EL (cell line): Measurements from ENCODE around the gene CNTNAP5.

ENCODE experiments used
- DNase-seq: peaks from one replicate; pipeline ENCODE4 v3.0.0-alpha.2; 2016

Gene CNTNAP5

DNA sequence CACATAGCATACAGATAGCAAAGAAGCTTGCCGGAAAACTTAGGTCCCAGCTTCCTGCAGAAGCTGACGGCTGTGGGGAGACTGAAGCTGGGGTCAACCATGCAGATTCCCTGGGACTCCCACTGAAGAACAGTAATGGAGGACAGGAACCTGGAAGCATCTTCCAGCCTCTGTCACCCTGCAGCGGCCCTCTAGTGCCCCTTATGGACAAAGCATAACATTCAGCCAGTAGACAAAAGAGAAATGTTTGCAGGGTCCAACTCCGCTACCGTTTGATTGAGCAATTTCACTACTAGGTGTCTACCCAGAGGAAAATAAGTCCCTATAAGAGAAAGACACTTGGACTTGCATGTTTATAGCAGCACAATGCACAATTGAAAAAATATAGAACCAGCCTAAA, 460.6 kb downstream of the CNTNAP5 start:
- DNase-seq: no peak

DNA sequence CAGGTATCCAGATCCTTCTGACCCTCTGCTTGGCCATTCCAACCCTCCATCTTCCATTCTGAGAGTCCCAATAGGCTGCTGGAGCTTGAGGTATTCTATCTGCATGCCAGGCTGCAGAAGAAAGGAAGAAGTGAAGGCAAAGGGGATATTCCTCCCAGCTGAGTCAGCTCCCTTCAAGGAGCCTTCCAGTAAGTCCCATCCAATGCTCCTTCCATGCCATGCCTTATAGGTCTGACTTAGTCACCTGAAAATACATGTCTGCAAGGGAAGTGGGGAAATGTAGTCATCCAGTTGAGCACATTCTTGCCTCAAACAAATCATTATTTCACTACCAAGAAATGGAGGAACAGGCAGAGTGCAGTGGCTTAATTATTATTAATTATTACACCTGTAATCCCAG, 464.6 kb downstream of the CNTNAP5 start:
- no peak for DNase-seq

DNA sequence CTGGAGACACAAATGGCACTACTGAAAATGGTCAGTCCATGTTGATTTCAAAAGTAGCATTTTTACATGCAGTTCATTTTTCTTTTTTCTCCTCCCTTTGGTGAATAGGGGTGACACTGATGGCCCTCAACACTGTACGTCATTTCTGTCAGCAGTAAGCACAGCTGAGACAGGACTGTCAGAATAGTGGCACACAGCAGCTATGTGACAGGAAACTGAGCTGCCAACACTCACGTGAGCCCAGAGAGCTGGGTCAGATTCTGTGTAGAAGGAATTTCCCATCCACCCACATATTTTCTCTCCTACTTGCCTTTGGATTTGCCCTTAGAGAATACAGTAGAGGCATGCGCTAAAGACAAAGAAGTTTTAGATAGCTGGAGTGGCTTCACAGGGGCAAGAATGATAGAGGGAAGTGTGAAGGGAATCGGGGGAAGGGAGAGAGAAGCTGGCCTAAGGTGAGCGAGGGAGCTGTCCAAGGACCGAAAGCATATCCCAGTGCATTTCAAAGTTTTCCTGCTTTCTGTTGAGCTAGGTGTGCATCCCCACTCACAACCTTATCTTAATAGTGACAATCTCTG, 476.6 kb downstream of the CNTNAP5 start:
- no peak for DNase-seq

DNA sequence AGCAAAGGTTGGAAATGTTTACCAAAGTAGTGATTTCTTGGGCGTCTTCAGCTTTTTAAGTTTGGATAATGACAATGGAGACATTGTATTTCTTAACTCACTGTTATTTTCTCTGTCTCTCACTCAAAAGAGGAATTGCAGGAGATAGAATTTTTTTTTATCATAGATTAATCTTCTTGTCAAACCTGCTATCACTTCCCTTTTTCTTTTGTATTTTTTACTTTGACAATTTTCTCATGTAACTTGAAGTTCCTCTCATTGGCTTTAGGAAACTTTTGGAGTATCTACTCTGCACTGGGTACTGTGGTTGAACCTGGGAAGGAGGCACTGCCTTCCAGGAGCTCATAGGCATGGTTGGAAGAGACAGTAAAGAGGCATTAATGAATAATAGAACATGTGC, 489.1 kb downstream of the CNTNAP5 start:
- DNase-seq: no peak

DNA sequence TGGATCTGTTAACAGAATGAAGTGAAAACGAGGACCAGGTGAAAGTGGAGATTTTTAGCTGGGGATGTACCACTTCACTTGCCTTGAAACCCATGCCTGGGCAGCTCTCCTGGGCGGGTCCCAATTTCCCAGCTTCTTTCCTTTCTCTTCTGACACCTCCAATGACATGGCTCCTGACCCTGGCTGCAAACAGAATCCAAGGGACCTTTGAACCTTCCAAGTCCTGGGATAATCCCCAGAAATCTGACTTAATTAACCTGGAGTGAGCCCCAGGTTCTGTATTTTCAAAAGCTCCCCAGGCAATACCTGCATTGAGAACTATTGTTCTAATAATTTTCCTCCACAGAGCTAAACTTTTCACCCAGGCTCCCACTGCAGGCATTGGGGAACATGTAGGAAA, 495.9 kb downstream of the CNTNAP5 start:
- no peak for DNase-seq

DNA sequence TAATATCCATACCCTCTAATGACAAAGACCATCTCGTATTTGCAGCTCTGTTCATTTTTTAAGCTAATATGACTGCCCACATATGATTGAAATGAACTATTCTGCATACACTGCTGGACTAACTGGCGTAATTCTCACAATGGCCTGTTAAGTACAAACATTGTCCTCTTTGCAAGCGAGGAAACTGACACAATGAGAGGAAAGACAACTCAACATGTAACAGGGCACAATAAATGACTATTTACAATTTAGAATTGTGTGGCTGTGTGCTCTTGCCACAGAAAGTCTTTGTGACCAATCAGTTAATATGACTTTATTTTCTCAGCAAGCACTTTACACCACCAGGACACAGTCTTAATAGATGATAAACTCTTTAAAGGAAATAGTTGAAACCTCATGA, 498.0 kb downstream of the CNTNAP5 start:
- DNase-seq: no peak

DNA sequence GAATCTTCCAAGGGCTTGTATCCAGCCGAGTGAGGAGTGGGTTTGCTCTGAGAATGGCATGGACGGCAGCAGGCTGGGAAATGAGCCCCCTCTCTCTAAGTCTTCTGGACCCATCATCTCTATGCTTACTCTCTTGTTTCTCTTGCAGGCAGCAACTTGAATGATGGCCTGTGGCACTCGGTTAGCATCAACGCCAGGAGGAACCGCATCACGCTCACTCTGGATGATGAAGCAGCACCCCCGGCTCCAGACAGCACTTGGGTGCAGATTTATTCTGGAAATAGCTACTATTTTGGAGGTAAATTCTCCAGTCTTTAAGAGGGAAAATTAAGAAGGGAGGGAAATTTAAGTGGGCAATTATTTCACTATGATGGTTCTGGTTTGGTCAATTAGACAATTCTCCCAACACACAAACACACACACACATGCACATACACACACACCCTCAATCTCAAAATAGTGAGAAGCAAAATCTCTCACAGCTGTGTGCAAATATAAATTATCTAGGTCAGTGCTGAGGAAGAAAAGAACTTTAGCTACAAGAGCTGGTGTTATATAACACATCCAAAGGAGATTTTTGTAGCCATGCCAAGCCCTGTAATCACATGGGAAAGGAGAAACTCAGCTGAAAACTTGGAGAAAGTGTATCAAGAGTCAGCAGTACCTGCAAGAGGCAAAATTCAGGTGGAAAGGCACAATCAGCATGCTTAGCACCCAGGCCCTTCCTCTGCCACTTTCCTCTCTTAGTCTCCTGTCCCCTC, 499.2 kb downstream of the CNTNAP5 start:
- no peak for DNase-seq

DNA sequence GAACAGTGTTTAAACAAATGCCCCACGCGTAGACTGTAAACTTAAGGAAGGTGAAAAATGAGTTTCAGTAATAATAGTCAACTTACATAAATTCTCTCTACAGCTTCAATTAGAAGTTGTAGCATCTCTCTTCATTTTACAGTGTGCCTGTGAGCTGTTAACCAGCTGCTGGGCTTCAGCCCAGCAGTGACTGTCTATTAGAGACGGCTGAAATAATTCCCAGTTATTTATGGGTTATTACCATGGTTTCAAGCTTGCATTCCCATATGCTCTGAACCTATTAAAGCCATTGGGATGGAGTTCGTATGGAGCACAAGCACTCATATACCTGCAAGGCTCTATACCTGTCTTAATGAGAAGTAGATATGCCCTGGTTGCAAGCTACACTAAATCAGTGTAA, 501.1 kb downstream of the CNTNAP5 start:
- no peak for DNase-seq

DNA sequence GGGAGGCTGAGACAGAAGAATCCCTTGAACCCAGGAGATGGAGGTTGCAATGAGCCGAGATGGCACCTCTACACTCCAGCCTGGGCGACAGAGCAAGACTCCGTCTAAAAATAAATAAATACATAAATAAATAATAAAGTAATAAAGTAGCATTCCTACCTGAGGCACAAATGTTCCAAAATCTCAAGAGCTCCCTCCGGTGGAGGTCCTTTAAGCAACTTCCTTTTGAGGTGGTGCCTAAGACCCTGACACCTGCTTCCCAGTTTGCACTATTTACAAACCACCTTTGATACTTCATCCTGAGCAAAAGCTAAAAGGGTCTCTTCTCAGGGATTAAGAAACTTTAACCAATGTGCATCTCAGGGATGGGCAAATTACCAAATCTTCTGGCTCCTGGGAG, 505.1 kb downstream of the CNTNAP5 start:
- DNase-seq: no peak

DNA sequence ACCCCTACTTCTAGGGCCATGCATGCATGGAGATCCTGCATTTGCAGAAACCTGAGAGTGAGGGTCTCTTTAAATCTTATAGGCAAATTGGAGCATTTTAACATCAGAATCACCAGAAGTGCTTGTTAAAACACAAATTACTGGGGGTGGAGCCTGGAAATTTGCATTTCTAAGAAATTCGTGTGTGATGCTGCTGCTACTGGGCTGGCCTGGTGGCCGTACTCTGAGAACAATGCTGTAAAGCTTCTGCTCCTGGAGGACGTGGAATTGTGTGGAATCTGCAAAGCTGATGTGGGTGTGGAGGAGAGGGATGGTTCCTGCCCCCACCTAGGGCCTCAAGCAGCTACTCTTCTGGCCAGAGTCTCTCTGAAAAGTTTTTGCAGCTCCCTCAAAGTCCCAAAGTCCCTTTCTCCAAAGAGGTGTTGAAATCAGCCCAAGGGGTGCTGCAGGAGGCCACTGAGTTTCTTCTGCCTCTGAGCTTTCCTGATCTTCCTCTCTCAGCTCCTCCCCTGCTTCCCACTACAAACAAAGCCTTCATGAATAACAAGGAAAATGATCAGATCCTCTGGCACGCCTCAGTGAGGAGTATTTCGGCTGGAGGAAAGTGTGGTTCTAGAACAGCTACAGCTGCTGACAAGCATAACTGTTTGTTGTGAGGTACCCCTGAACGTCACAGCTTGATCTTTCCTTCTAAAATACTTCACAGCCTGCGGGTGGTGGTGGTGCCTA, 508.3 kb downstream of the CNTNAP5 start:
- no peak for DNase-seq

DNA sequence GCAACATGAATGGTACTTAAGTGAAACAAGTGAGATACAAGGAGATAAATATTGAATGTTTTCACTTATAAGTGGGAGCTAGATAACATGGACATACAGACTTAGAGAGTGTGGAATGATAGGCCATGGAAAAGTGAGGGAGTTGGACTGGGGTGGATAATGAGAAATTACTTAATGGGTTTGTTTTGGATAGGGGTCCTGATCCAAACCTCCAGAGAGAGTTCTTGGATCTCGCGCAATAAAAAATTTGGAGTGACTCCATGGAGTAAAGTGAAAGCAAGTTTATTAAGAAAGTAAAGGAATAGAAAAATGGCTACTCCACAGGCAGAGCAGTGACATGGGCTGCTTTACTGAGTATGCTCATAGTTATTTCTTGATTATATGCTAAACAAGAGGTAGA, 508.9 kb downstream of the CNTNAP5 start:
- DNase-seq: no peak

DNA sequence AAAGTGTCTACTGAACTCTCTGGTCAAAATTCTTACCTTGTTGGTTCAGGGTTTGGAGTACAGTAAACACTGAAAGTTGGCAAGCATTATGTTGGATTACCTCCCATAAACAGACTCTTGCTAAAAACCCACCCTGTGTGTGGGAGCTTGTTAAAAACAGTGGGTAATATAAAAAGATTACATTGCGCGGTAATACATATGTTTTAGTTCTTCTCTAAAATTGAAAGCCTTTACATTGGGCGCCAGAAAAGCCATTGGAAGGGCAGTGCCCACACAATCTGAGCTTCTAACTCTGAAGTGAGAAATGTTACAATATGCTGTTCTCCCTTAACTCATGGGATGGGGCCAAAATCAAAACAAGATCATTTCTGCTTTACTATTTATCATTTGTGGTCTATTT, 510.7 kb downstream of the CNTNAP5 start:
- no peak for DNase-seq

DNA sequence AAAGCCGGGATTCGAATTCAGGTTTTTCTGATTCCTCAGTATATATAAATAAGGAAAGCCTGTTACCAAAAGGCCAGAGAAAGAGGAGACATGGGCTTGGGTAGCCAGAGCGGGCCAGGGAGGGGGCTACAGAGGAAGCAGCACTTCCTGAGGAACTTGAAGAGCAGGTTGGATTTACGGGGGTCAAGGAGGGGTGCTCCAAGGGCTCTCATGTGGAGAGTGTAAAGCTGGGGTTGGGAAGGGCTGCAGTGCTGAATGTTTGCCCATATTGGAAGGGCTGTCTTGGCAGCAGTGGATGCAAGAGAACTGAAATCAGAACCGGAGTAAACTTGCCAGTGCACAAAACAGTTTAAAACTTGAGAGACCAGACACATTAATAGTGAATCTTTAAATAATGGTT, 511.5 kb downstream of the CNTNAP5 start:
- DNase-seq: no peak

DNA sequence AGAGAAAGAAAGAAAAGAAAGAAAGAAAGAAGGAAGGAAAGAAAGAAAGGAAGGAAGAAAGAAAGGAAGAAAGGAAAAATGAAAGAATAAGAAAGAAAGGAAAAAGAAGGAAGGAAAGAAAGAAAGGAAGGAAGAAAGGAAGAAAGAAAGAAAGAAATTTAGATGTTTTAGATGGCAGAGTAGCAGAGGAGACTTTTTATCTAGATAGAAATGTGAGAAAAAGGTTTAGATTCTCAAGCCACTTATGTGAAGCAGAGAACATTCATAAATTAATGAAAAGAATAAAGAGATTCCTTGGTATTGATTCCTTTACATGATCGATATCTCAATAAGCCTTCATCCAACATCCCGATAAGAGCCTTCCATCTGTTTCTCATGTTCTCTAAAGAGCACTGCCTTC, 513.5 kb downstream of the CNTNAP5 start:
- no peak for DNase-seq

DNA sequence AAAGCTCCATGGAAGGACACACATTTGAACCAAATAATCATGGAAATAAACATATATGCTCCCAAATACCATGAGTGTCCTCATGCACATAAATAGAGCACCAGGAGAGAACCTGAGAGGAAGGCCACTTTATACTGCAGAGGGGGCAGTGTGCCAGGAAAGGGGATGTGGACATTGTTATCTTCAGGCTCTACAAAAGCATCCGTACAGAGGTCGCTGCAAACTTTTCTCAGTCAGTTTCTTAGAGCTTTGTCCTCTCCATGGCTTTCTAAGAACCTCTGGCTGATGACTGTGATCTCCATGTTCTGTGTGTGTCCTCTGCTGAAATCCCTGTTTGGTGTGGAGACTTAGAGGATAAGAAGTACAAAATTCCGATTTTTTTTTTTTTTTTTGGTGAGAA, 515.7 kb downstream of the CNTNAP5 start:
- no peak for DNase-seq

DNA sequence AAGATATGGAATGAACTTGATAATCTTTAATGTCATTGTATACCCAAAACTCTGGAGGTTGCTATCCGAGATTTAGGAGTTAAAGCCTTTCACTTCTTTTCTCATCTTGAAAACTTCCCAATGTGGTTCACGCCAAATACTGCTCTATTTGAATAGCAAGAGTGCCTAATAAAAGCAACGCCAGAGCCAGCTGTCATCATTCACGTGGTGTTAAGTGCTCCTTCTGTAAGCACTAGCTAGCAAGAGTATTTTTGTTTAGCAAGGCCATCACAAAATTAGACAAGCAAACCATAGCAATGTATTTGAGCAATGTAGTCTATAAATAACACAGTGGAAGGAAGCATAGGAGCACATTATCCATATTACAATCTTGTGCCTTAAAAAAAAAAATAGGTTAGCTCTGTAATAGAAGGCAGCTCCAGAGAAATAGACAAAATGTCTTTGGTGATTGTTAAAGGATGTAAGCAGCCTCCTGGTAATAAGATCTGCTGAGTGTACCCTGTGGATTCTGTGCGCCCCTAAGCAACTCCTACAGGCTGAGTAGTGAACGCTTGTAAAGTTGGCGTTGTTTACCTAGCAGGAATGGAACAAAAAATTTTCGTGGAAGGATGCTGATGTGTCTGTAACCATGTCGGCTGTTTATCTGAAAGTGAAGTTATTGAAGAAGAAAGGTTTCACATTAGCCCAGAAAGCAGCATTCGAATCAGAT, 518.0 kb downstream of the CNTNAP5 start:
- no peak for DNase-seq

DNA sequence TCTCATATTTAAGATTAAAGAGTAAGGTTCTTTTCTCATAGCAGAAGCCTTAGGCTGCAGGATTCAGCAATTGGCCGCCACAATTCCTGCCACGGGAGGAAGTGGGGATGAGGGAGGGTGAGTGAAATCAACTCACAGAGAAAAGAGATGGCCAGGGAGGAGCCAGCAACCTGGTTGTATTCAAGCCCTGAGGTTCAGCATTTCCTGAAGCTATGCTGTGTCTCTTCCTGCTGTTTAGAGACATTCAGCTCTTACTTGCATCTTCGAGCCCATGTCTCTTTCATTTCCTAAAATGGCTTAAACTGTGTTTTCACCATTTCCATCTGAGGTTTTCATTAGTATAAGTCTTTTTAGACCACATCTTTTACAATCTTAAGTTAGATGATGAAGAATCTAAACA, 522.6 kb downstream of the CNTNAP5 start:
- DNase-seq: no peak

DNA sequence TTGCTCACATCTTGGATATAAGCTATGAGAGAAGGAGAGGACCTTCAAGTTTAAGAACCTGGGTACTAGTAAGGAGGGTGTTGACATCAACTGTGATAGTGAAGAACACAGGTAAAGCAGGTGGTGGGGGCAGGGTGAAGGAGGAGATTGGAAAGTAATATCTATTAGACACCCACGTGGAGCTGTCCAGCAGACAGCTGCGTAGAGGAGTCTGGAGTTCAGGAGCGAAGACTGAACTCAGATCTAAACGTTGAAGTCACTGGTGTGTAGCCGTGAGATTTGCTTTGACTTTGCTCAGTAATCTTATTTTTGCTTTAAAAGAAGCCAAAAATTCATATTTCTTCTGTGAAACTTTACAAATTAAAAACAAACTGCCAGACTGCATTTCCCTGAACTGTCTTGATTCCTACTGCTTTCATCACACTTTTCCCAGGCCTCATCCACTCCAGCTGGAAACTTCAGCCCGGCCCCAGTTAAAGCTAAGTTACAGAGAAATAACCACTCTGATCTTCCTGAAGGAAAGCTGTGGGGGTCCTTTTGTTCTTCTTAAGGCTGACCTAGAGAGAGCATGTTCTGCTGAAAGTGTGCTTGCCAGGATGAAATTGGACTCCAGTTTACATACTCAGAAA, 533.3 kb downstream of the CNTNAP5 start:
- no peak for DNase-seq

DNA sequence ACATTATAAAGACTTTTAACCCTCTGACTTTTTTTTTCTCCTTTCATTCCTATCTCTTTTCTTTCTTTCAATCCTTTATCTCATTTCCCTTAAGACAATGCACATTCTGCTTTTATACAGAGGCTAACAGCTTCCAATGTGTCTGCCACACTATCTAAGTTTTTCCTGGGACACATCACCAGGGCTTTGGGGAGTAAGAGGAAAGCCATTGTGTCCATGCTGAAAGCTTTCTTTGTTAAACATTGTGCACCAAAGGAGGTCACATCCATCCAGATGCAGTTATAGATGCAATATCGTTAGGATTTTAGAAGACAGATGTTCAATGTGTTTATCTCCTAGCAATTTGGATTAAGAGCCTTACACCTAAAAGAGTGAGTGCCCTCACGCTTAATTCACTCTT, 534.1 kb downstream of the CNTNAP5 start:
- DNase-seq: no peak

DNA sequence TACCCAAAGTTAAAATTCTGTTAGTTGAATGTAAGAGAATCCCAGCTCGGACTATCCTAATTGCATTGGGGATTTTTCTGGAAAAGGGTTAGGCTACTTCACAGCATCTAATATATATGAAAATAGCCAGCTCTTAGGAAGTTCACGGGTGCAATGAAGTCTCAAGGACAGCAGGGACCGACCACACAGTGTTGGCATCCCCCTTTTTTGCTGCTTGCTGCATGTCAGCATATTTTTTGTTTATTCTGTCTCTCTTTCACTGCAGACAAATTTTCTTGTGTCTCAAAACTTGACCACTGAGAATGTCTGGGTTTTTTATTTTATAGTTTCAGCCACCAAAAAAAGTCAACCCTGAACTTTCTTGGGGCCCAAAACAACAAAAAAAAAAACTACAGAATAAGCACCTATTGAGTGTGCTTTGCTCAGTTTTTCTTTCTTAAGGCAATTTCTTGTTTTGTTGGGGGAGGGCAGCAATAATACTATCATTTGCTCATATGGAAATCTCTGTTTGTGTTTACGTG, 535.6 kb downstream of the CNTNAP5 start:
- no peak for DNase-seq

DNA sequence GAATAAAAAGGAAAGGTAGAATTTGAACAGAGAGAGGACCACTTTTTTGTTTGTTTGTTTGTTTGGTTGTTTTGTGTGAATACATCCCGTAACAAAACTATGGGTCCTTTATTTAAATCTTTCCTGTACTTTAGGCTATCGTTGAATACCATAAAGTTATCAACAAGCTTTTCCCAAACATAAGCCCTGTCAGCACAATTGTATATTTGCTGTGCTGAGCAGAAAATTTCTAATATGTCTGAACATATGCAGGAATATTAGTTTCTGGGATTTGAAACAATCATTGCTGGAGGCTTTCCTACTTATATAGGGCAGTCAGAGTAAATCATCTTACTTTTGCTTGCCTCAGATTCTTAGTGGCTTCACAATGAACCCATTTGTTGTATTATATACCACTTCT, 536.4 kb downstream of the CNTNAP5 start:
- no peak for DNase-seq

DNA sequence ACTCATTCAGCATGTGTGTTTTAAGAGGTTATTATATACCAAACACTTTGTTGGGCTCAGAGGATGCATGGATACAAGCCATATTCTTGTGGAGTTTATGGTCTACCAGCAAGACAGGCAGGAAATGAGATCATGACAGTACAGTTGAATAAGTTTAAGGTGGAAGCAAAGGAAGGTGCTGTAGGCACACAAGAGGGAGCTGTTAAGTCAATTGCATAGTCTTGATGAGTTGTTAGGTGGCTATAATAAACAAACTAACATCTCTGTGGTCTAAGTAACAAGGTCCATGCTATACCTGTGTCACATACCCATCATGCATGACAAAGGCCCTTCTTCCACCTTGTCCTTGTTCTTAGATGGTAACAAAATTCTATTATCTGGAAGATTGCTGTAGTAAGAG, 538.3 kb downstream of the CNTNAP5 start:
- DNase-seq: no peak

DNA sequence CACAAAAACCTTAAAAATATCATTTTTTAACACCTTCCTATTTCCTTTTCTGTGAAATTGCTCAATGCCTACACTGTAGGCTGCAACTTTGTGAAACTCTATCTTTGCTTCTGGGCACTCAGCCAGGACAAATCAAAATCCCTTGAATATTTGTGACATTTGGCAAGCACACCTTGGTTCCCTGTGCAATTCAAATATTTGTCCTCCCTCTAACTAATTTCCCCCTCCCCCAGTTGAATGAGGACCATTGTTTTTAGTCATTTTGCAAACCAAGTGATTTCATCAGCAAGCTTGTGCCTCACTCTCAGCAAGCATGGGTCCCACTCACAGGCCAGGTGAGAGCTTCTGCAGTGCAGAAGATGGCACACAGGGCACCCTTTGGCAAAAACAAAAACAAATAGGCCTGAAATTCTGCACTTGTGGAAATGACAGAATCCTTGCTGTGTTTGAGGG, 541.5 kb downstream of the CNTNAP5 start:
- no peak for DNase-seq
